Hypothalamus (tissue), 51 donors: ENCODE results near the gene MBD2.

ENCODE experiments used
- DNase-seq, 51 donors: peaks; one replicate each; lab custom pipeline; 2025; lab: John Stamatoyannopoulos, UW

Gene MBD2

GRCh38 chr18:54116541-54117257 lies 107.8 kb downstream of the MBD2 start:
- DNase-seq: no peak

GRCh38 chr18:54112356-54112755 lies 112.1 kb downstream of the MBD2 start:
- no peak for DNase-seq

GRCh38 chr18:54109131-54109683 lies 115.3 kb downstream of the MBD2 start:
- DNase-seq: no peak

GRCh38 chr18:54102123-54102522 lies 122.3 kb downstream of the MBD2 start:
- DNase-seq: no peak
